Keratinocyte (primary cell): ENCODE data around the gene GUF1.

Experiments
- CTCF ChIP-seq, 3 experiments: IDR thresholded peaks in 1 of 3; conservative IDR thresholded peaks in 1 of 3; optimal IDR thresholded peaks in 1 of 3; 2 replicates in 2 of 3; 3 replicates in 1 of 3; pipeline versions ENCODE3 to v1.5.1; 2011; ENCODE audit warnings: low read length in 3 of 3, mild to moderate bottlenecking in 3 of 3, moderate library complexity in 2 of 3, control low read depth in 1 of 3, inconsistent platforms in 1 of 3; ENCODE audit not compliant: insufficient read depth in 2 of 3; ENCODE audit errors: extremely low read depth in 1 of 3
- EZH2 ChIP-seq: IDR thresholded peaks from one replicate; pipeline ENCODE4 v1.6.1; 2012; ENCODE audit warnings: inconsistent platforms, mild to moderate bottlenecking, low read length, moderate library complexity

- TF ChIP-seq CTCF (optimal IDR thresholded peaks at IDR 0.05 in 1 of 3, IDR thresholded peaks at IDR 0.05 in 1 of 3, conservative IDR thresholded peaks at IDR 0.05 in 1 of 3; ENCODE audit: extremely low read depth in 1 of 3, insufficient read depth in 2 of 3, low read length in 3 of 3), result no peak
- TF ChIP-seq EZH2, result no peak
Observed at GRCh38 chr4:44727471-44727870, 49.3 kb downstream of the GUF1 start.
